H1 (cell line): ENCODE measurements around the gene GPC1. TPM values are rescaled to one million over a fixed set of nuclear protein-coding genes. Genes with fewer than 3 reads are reported as not detected.

Experiments
- CTCF ChIA-PET: fragments of 300-600 bp; sonication (Branson Sonifier 250); formaldehyde crosslinking; loops from one replicate; lab custom pipeline; 2021; ENCODE audit not compliant: partially characterized antibody; lab: Charles Lee
- POLR2A ChIA-PET: fragments of 300-600 bp; sonication (Branson Sonifier 250); formaldehyde crosslinking; loops from one replicate; lab custom pipeline; 2021; ENCODE audit warnings: inconsistent platforms; ENCODE audit not compliant: partially characterized antibody; lab: Charles Lee
- DNase-seq, 2 experiments: peaks; one replicate each; pipeline versions ENCODE4 v3.0.0 to v3.0.0-alpha.2; 2010 to 2022; ENCODE audit warnings: low spot score in 2 of 2, low read depth in 1 of 2, mixed read lengths in 1 of 2
- FAIRE-seq: peaks from 2 replicates; lab custom pipeline; 2011; peaks lifted over from hg19 to GRCh38; lab: Jason Lieb, UNC
- H2AFZ ChIP-seq: 2 replicates; pipeline ENCODE4 v1.8.1; 2012; ENCODE audit warnings: low read length, inconsistent platforms
- H2AK5ac ChIP-seq: 2 replicates; pipeline ENCODE4 v1.6.1; 2013; ENCODE audit warnings: low read depth, low read length
- H2BK120ac ChIP-seq: replicated peaks from 2 replicates; pipeline ENCODE3; 2013; ENCODE audit warnings: low read depth, low read length, inconsistent platforms
- H2BK12ac ChIP-seq: 2 replicates; pipeline ENCODE4 v1.6.1; 2013; ENCODE audit warnings: low read depth, low read length
- H2BK15ac ChIP-seq: 2 replicates; pipeline ENCODE4 v1.6.1; 2013; ENCODE audit warnings: low read length
- H2BK20ac ChIP-seq: 2 replicates; pipeline ENCODE4 v1.6.1; 2013; ENCODE audit warnings: low read length
- H2BK5ac ChIP-seq: 2 replicates; pipeline ENCODE4 v1.6.1; 2013; ENCODE audit warnings: low read depth, low read length
- H3K14ac ChIP-seq: 2 replicates; pipeline ENCODE4 v1.6.1; 2013; ENCODE audit warnings: inconsistent platforms; ENCODE audit not compliant: insufficient read length
- H3K18ac ChIP-seq: 2 replicates; pipeline ENCODE4 v1.6.1; 2013; ENCODE audit warnings: low read length; ENCODE audit errors: extremely low read depth
- H3K23ac ChIP-seq: 2 replicates; pipeline ENCODE4 v1.6.1; 2013; ENCODE audit warnings: inconsistent platforms; ENCODE audit not compliant: insufficient read length
- H3K23me2 ChIP-seq: 2 replicates; pipeline ENCODE4 v1.6.1; 2013; ENCODE audit warnings: low read depth, low read length
- H3K27ac ChIP-seq: 2 replicates; pipeline ENCODE4 v1.6.1; 2011; ENCODE audit warnings: low read depth, low read length, inconsistent platforms
- H3K27me3 ChIP-seq, 4 experiments: replicated peaks in 1 of 4; 1 replicate in 1 of 4; 2 replicates in 3 of 4; pipeline versions ENCODE4 v1.6.1 to v1.8.1; 2011 to 2013; ENCODE audit warnings: low read length in 3 of 4, mild to moderate bottlenecking in 3 of 4, inconsistent platforms in 2 of 4, mixed read lengths in 2 of 4, moderate library complexity in 1 of 4; ENCODE audit not compliant: control insufficient read depth in 3 of 4, insufficient read depth in 3 of 4; ENCODE audit errors: extremely low read depth in 1 of 4
- H3K36me3 ChIP-seq, 4 experiments: 2 replicates each; pipeline versions ENCODE4 v1.6.1 to v1.8.1; 2011 to 2013; ENCODE audit warnings: mild to moderate bottlenecking in 4 of 4, low read length in 3 of 4, moderate library complexity in 2 of 4, control low read depth in 1 of 4, inconsistent platforms in 1 of 4; ENCODE audit not compliant: insufficient read depth in 4 of 4, control insufficient read depth in 2 of 4
- H3K4ac ChIP-seq: replicated peaks from 2 replicates; pipeline ENCODE3; 2013; ENCODE audit warnings: low read length, low read depth, mixed read lengths, inconsistent platforms; ENCODE audit not compliant: insufficient read length
- H3K4me1 ChIP-seq, 4 experiments: replicated peaks in 1 of 4; 1 replicate in 1 of 4; 2 replicates in 3 of 4; pipeline versions ENCODE4 v1.6.1 to v1.8.1; 2011 to 2013; ENCODE audit warnings: low read length in 3 of 4, inconsistent platforms in 2 of 4, mixed read lengths in 1 of 4; ENCODE audit not compliant: insufficient read depth in 4 of 4, control insufficient read depth in 3 of 4
- H3K4me2 ChIP-seq, 2 experiments: 2 replicates each; pipeline versions ENCODE4 v1.6.1 to v1.8.1; 2011 to 2013; ENCODE audit warnings: low read depth in 2 of 2, low read length in 2 of 2, control low read depth in 1 of 2, inconsistent platforms in 1 of 2, mild to moderate bottlenecking in 1 of 2; ENCODE audit not compliant: insufficient read depth in 1 of 2
- H3K4me3 ChIP-seq, 4 experiments: fragments of 200-600, 300-600 bp in 1 of 4; sonication (generic), shearing (Covaris generic), sonication (Bioruptor Twin) in 1 of 4; 2 replicates each; pipeline versions ENCODE4 v1.5.1 to v1.8.1; 2011 to 2016; ENCODE audit warnings: low read length in 4 of 4, low read depth in 3 of 4, control low read depth in 2 of 4, inconsistent platforms in 2 of 4, mild to moderate bottlenecking in 2 of 4, mixed read lengths in 1 of 4, moderate library complexity in 1 of 4; ENCODE audit not compliant: insufficient read depth in 2 of 4; ENCODE audit errors: extremely low read depth in 1 of 4
- H3K56ac ChIP-seq: replicated peaks from 2 replicates; pipeline ENCODE3; 2013; ENCODE audit warnings: low read depth, mild to moderate bottlenecking, mixed read lengths, low read length, inconsistent platforms; ENCODE audit not compliant: insufficient read length
- H3K79me1 ChIP-seq: 2 replicates; pipeline ENCODE4 v1.6.1; 2013; ENCODE audit warnings: low read depth, low read length, control low read depth
- H3K79me2 ChIP-seq, 2 experiments: 2 replicates each; pipeline versions ENCODE4 v1.6.1 to v1.8.1; 2012 to 2013; ENCODE audit warnings: low read length in 2 of 2, mild to moderate bottlenecking in 2 of 2, inconsistent platforms in 1 of 2; ENCODE audit not compliant: insufficient read depth in 2 of 2, control insufficient read depth in 1 of 2
- H3K9ac ChIP-seq, 4 experiments: replicated peaks in 1 of 4; 1 replicate in 1 of 4; 2 replicates in 3 of 4; pipeline versions ENCODE4 v1.6.1 to v1.8.1; 2011 to 2013; ENCODE audit warnings: low read depth in 3 of 4, low read length in 3 of 4, control low read depth in 2 of 4, mild to moderate bottlenecking in 2 of 4, moderate library complexity in 2 of 4, inconsistent platforms in 1 of 4; ENCODE audit errors: extremely low read depth in 1 of 4
- H3K9me3 ChIP-seq, 2 experiments: 2 replicates each; pipeline versions ENCODE4 v1.6.1 to v1.8.1; 2012 to 2013; ENCODE audit warnings: mild to moderate bottlenecking in 2 of 2, moderate library complexity in 2 of 2, control low read depth in 1 of 2, inconsistent platforms in 1 of 2, low read depth in 1 of 2, low read length in 1 of 2, mixed read lengths in 1 of 2; ENCODE audit not compliant: insufficient read depth in 2 of 2
- H4K20me1 ChIP-seq, 2 experiments: replicated peaks in 1 of 2; 2 replicates each; pipeline versions ENCODE3 to v1.8.1; 2011 to 2013; ENCODE audit warnings: inconsistent platforms in 2 of 2, low read length in 2 of 2, mild to moderate bottlenecking in 1 of 2; ENCODE audit not compliant: insufficient read depth in 2 of 2, control insufficient read depth in 1 of 2
- H4K5ac ChIP-seq: 2 replicates; pipeline ENCODE4 v1.6.1; 2013; ENCODE audit warnings: low read length, low read depth, mixed read lengths, inconsistent platforms; ENCODE audit not compliant: insufficient read length
- H4K8ac ChIP-seq: 2 replicates; pipeline ENCODE4 v1.8.0; 2013; ENCODE audit warnings: mild to moderate bottlenecking, moderate library complexity, low read length, inconsistent platforms; ENCODE audit not compliant: insufficient read depth; ENCODE audit errors: extremely low read depth
- H4K91ac ChIP-seq: replicated peaks from 2 replicates; pipeline ENCODE3; 2013; ENCODE audit warnings: low read length, mixed read lengths, inconsistent platforms; ENCODE audit not compliant: insufficient read length
- CHD2 ChIP-seq: IDR thresholded peaks from 2 replicates; pipeline ENCODE4 v1.6.1; 2012; ENCODE audit warnings: low read length, improper control_type of control experiment
- EGR1 ChIP-seq: IDR thresholded peaks from 2 replicates; pipeline ENCODE4 v1.6.1; 2011; ENCODE audit warnings: low read depth, low read length, borderline replicate concordance
- GABPA ChIP-seq: IDR thresholded peaks from 2 replicates; pipeline ENCODE4 v1.6.1; 2011; ENCODE audit warnings: mild to moderate bottlenecking, low read length, moderate library complexity, borderline replicate concordance; ENCODE audit not compliant: insufficient read depth
- KDM1A ChIP-seq: fragments of 200-600, 300-600 bp; sonication (generic); IDR thresholded peaks from 2 replicates; pipeline ENCODE4 v1.7.1; 2016; ENCODE audit warnings: mild to moderate bottlenecking, low read length, borderline replicate concordance
- RFX5 ChIP-seq: IDR thresholded peaks from 2 replicates; pipeline ENCODE4 v1.6.1; 2011; ENCODE audit warnings: low read depth, low read length, improper control_type of control experiment, borderline replicate concordance
- SIN3A ChIP-seq, 2 experiments: IDR thresholded peaks in 1 of 2; conservative IDR thresholded peaks in 1 of 2; 2 replicates each; pipeline ENCODE4 v1.6.1; 2011 to 2012; ENCODE audit warnings: low read length in 2 of 2, improper control_type of control experiment in 1 of 2, low read depth in 1 of 2, mild to moderate bottlenecking in 1 of 2
- SRF ChIP-seq: IDR thresholded peaks from 2 replicates; pipeline ENCODE4 v1.6.1; 2011; ENCODE audit warnings: mild to moderate bottlenecking, low read depth, low read length, moderate library complexity
- TAF7 ChIP-seq: optimal IDR thresholded peaks from 2 replicates; pipeline ENCODE3; 2011; ENCODE audit warnings: low read depth, mild to moderate bottlenecking, inconsistent platforms, low read length, moderate library complexity, borderline replicate concordance
- WGBS, 2 experiments: shearing (Covaris generic) in 1 of 2; methylation state at CpG; one replicate each; pipeline versions ENCODE4 v1.1.6 to v1.1.7; 2013 to 2015; ENCODE audit warnings: low lambda C conversion rate in 2 of 2, mixed read lengths in 2 of 2, inconsistent platforms in 1 of 2, low coverage in 1 of 2, missing lambda C conversion rate in 1 of 2; ENCODE audit not compliant: insufficient replicate concordance in 2 of 2, insufficient coverage in 1 of 2, insufficient read length in 1 of 2; ENCODE audit errors: extremely low coverage in 1 of 2, missing lambda C conversion rate in 1 of 2; 5-methylcytosine and 5-hydroxymethylcytosine counted together
- polyA plus RNA-seq, 7 experiments: library from polyadenylated mRNA; depleted of rRNA in 3 of 7; stranded (reverse) in 5 of 7; unstranded in 2 of 7; fragments of >200 nt in 5 of 7; fragments of 200-250 nt in 2 of 7; gene quantifications; 1 replicate in 5 of 7; 2 replicates in 1 of 7; 4 replicates in 1 of 7; pipeline versions ENCODE4 v1.2.1 to v1.2.3, GENCODE V29; 2011 to 2013; ENCODE audit warnings: missing spikeins in 2 of 7, mixed read lengths in 2 of 7
- total RNA-seq: library from RNA; stranded (reverse); fragmentation: NEBNext Ultra II Directional; extraction: Animal tissue kit (Norgen Biotek cat#: 25700); gene quantifications from 2 replicates; pipeline ENCODE4 v1.2.1, GENCODE V29; 2021
- TF ChIP-seq, protein P1 (sequence below): IDR thresholded peaks from 2 replicates; pipeline ENCODE4 v1.6.1; 2012; ENCODE audit warnings: low read length, inconsistent platforms

Gene GPC1
- total and polyA plus RNA-seq, 2 of the 8 experiments (the other 6 are each of a cell fraction or from before 2014, with no cell fraction given) = 21.9 to 28.3 TPM

DNA sequence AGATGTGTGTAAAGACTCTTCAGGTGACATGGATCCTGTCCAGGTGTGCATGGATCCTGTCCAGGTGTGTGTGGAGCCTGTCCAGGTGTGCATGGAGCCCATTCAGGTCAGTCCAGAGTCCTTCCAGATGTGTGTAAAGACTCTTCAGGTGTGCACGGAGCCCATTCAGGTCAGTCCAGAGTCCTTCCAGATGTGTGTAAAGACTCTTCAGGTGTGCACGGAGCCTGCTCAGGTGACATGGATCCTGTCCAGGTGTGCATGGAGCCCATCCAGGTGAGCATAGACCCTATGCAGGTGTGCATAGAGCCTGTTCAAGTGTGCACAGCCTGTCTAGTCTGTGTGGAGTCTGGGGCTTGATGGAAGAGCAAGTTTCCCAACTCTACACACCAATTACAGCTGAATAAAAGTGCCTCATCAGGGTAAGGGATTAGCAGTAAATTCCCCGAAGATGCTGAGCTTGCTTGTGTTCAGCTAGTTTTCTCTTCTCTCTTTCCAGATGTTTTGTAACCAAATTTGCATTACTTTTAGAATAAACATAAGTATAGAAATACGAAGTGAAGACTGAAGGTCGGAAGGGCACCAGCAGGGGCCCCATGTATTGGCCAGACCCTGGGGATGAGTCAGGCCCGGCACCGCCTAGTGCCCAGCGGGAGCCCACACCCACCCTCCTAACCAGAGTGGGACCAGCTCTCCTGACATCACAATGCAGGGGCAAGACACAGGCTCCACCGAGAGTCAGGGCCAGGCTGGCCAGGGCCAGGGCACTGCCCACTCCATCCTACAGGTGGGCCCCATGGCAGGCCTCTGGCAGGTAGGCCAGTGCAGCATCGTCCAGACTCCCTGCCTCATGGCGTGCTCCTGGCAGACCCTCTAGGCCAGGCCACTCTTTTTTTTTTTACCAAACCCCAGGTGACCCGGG is 38.6 kb upstream of the GPC1 start:
- no peak for FAIRE-seq
- Histone ChIP-seq H3K36me3 (no peaks in the 10 kb centered on the region), H4K5ac (no peak overlapping the region), H2BK120ac (no peak overlapping the region), H3K4me3 (no peak overlapping the region), H3K23me2 (no peaks in the 10 kb centered on the region), H2BK20ac (no peak overlapping the region), H3K27ac (no peak overlapping the region), H2AK5ac (no peak overlapping the region), H2BK15ac (no peak overlapping the region), H3K14ac (no peak overlapping the region), H3K27me3 (no peaks in the 10 kb centered on the region), H2AFZ (no peak overlapping the region), H3K9me3 (no peaks in the 10 kb centered on the region), H3K79me2 (no peaks in the 10 kb centered on the region), H2BK12ac (no peak overlapping the region), H4K20me1 (no peaks in the 10 kb centered on the region), H3K4me2 (no peak overlapping the region), H3K79me1 (no peaks in the 10 kb centered on the region), H3K4me1 (no peaks in the 10 kb centered on the region; a peak in 1 of 7 replicates), H3K9ac (no peak overlapping the region), H4K8ac (no peak overlapping the region), H3K56ac (no peak overlapping the region), H4K91ac (no peak overlapping the region), H3K23ac (no peak overlapping the region), H3K18ac (no peak overlapping the region), H3K4ac (no peak overlapping the region), H2BK5ac (no peak overlapping the region)
- DNase-seq = no peak
- WGBS, 2 experiments = 86% methylated on average over 11 of the region's 12 CpGs; no CpG with 5 or more reads in 1 of the 2 experiments
- ChIA-PET POLR2A (no interaction called here), CTCF (no interaction called here)
- no peak for TF ChIP-seq KDM1A
- TF ChIP-seq SIN3A (conservative IDR thresholded peaks at IDR 0.05 in 1 of 2, IDR thresholded peaks at IDR 0.05 in 1 of 2; ENCODE audit: low read depth in 1 of 2, low read length in 2 of 2) = no peak
- TF ChIP-seq, protein P1, sequence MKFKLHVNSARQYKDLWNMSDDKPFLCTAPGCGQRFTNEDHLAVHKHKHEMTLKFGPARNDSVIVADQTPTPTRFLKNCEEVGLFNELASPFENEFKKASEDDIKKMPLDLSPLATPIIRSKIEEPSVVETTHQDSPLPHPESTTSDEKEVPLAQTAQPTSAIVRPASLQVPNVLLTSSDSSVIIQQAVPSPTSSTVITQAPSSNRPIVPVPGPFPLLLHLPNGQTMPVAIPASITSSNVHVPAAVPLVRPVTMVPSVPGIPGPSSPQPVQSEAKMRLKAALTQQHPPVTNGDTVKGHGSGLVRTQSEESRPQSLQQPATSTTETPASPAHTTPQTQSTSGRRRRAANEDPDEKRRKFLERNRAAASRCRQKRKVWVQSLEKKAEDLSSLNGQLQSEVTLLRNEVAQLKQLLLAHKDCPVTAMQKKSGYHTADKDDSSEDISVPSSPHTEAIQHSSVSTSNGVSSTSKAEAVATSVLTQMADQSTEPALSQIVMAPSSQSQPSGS = no peak
- no peak for TF ChIP-seq RFX5
- no peak for TF ChIP-seq SRF
- TF ChIP-seq TAF7 = no peak
- TF ChIP-seq CHD2 = no peak
- TF ChIP-seq EGR1 = no peak
- TF ChIP-seq GABPA = no peak
